NCI-H2171 (cell line): ENCODE results near the gene FGFR2.

Experiments used
- DNase-seq: peaks from one replicate; lab custom pipeline; 2025; lab: John Stamatoyannopoulos, UW

The FGFR2 gene

DNA sequence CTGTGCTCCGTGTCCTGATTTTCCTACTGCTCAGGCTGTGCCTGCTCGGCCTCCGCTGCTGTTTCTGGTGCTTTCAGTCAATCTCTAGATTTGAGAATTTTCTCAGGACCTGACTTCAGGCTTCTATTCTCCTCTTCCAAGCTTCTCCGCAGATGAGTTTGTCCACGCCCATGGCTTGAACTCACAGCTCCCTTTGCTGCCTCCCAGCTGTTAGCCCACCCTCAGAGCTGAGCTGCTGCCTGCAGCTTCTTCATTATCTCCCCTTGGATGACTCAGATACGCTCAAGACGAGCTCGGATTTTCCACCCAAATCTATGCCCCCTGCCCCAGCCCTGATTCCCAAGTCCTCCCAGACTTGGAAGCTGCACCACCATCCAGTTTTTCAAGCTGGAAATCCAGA, 104.7 kb downstream of the FGFR2 start:
- no peak for DNase-seq

DNA sequence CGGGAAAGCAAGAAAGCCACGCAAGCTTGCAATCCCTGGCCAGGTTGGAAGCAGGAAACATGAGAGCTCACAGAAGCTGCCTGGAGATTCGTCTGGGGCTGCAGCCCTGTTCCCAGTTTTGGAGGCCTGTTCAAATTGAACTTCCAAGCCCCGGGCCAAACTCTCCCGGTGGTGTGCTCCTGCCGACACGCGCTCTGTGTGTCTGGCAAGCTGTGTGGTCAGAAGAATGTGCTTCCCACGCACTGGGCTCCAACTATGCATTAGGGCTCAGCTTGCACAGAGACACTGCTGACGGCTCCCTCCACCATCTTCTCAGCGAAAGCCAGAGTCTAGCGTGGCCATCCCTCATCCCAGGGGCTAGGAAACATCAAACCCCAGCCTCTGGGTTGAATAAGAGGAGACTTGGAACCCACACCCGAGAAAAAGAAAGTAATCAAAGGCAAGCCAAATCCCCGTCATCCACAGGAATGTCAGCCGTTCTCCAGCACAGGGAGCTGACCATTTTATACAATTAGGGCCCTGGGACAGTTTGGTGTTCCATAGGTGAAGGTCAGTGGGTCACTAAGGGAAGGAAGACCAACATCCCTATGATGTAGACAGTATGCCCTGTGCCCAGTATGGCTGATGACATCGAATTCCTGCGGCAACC, 107.2 kb downstream of the FGFR2 start:
- no peak for DNase-seq

DNA sequence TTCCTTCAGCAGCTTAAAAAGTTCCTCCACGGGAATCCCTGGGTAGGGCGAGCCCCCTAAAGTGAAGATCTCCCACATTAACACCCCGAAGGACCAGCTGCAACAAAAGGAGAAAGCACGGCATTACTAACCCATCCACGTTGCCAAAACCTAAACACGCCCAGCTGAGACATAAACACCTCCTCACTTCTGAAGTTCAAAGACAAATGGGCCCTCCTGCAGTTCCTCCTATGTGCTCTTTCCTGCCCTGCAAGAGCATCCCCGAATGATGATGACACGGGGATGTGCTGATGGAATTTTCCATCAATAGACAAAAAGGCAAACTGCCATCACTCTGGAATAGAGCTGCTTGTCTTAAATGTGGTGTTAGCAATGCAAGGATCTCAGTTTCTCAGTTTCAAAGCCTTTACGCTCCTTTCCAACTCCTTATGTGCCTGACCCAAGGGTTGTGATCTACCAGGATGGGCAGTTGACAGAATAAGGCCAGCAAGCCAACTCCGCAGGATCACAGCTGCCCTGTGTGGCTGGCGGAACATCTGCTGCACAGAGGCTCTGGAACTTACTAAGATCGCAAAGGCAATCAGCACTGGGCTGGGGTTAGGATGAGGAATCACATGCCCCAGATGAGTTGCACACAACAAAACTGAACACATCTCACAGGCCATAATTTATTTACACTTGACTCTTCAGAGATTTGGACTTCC, 112.7 kb downstream of the FGFR2 start:
- DNase-seq = no peak

DNA sequence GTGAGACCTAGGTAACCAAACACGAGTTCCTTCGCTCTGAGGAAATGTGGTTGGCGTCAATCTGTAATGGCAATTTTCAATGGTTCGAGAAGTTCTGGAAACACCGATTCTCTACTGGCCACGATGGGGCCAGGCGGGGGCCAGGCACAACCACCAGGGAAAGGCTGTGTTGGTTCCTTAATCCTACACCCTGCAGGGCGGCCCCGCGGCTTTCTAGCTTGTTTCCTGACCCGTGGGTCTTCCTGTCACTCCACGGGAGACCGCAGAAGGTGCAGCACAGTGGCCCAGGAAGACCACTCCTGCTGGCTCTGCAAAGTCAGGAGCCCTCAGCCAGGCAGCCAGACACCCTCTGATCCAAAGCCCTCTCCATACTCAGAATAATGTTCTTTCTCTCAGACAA, 113.4 kb downstream of the FGFR2 start:
- no peak for DNase-seq

GRCh38 chr10:121484401-121484800, 113.8 kb downstream of the FGFR2 start:
- DNase-seq = no peak

DNA sequence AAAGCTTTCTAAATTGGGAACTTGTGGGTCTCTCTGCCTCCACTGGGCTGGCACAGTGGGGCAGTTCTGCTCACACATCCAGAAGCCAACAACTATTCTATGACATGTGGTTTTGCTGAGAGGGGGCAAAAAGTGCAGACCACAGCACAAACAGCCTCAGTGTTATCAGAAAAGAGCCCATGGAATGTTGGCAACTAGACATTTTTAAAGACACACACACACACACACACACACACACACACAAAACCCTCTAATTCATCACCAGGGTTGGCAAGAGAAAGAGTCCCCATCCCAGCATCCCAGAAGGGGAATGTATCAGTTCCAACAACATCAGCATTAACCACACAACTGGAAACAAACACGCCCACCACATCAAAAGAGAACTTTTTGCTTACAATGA, 117.1 kb downstream of the FGFR2 start:
- DNase-seq = no peak

DNA sequence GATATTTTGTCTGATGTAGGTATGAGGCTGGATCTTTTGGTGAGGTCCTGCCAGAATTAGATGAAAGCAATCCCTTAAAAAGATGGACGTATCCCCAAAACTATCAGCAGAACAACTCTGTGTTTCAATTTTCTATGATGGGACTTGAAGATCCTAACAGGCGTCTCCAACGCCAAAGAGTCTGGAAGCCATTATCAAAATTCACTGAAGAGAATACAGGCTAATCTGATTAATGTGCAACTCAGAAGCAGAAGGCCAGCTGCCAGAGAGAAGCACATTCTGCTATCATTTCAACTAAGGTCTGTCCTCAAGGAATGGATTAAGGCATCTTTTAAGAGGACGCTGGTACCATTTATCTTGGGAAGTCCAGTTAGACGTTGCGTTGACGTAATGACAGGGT, 119.7 kb downstream of the FGFR2 start:
- no peak for DNase-seq

DNA sequence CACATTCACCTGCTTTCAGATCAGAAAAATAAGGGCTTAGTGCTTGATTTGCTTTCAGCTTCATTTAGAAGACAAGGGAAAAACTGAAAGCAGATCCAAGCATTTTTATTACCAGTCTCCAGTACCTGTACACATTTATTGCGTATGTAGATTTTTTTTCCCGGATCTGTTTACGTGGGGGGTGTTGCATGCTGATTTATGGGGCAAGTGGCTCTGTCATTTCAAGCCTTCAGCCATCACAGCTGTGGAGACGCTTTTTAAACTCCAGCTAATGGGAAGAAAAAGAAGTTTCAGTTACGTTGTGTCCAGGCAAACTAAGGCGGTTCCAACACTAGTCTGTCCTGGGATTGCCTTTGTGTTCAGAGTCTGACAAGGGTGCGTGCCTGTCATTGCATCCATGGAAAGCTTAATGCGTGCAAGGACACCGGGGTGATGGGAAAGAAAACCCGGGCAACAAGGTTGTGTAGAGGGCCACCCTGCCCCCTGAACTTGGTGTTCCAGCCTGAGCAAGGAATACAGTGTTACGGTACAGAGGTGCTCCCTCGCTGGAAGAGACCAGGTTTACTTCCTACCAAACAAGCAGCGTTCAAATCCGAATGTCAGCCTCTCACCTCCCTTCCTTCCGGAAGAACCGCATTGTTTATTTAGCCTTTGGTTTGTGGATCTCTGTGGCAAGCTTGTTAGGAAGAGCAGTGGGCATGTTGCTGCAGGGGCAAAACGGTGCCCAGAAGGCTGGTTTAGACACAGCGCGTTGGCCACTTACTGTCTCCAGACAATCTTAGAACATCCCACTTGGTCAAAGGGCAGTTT, 128.2 kb downstream of the FGFR2 start:
- no peak for DNase-seq

- no peak for DNase-seq
Observed at GRCh38 chr10:121468726-121469125, 129.5 kb downstream of the FGFR2 start.

- DNase-seq = no peak
Observed at GRCh38 chr10:121466424-121466823, 131.8 kb downstream of the FGFR2 start.

DNA sequence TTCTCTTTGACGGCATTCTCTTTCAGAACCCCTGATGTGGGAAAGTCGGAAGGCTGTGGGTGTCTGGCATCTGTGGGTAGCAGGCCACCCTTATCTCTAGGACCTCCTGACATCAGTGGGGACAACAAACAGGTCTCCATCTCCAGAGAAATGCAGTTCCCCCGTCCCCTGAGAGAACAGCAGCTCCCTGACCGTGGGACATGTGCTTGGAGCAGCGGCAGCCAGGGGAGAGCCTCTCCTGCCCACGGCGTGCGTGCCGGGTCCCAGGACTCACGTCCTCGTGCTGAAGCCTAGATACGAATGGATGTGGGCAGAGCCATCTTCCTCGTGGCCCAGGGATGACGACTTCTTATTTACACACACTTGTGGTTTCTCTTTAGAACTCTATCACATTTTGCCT, 133.0 kb downstream of the FGFR2 start:
- no peak for DNase-seq

DNA sequence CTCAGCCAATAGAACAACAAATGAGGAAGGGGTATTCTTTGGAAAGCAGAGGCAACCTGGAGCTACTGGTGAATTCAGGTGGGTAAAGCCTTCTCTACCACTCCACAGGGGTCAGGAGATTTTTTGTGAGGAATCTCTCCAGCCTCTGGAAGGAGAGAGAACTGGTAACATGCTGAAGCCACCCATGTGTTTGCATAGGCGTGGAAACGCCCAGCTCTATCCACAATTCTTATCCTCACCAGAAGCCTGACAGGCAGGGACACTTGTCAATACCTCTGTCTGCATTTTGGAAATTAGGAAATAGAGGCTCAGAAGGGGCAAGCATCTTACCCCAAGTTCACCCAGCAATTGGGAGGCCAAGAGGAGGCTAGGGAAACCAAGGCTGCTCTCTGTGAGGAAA, 133.7 kb downstream of the FGFR2 start:
- DNase-seq = no peak

GRCh38 chr10:121462955-121463354, 135.3 kb downstream of the FGFR2 start:
- no peak for DNase-seq

GRCh38 chr10:121462281-121462680, 136.0 kb downstream of the FGFR2 start:
- DNase-seq = no peak

- DNase-seq = no peak
Observed at GRCh38 chr10:121461307-121461706, 136.9 kb downstream of the FGFR2 start.

GRCh38 chr10:121460733-121461132, 137.5 kb downstream of the FGFR2 start:
- no peak for DNase-seq

DNA sequence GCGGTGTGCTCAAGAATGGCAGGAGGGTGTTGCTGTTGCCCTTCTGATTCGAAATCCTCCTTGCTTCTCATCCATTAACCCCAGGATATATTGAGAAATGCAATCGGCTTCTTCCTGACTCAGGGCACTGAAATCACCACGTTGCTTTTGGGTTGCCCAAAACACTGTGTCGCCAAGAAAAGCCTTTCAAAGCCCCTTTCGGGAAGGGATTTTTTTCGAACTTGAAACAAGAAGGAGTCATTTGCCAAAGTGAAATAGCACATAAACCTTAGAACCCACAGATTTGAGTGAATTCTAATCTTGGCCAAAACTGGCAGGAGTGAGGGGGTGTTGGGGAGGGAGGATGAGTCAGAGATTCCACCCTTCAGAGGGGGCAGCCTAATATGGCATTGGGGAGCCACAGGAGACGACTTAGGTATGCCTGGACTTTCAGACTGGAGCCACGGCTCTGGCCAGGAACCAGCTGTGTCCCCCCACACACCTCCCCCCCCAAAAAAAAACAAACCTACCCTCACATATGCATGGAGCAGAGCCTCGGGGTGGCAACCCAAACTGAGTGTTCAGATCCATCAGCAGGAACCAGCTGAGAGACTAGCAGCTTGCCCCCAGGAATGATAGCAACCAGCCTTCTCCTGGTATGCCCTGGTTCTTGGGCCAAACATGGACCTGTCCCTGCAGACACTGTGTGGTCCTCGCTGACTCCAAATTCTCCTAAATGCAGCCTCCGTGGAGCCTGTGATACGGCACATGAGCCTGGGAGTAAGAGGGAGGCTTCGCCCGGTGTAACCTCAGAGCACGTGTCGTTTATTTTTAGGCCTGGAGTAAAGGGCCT, 138.4 kb downstream of the FGFR2 start:
- DNase-seq = no peak

- no peak for DNase-seq
Observed at GRCh38 chr10:121459279-121459621, 139.0 kb downstream of the FGFR2 start.

GRCh38 chr10:121457729-121458128, 140.5 kb downstream of the FGFR2 start:
- peak; percentile 10 for DNase-seq

- no peak for DNase-seq
Observed at GRCh38 chr10:121455377-121455776, 142.9 kb downstream of the FGFR2 start.

DNA sequence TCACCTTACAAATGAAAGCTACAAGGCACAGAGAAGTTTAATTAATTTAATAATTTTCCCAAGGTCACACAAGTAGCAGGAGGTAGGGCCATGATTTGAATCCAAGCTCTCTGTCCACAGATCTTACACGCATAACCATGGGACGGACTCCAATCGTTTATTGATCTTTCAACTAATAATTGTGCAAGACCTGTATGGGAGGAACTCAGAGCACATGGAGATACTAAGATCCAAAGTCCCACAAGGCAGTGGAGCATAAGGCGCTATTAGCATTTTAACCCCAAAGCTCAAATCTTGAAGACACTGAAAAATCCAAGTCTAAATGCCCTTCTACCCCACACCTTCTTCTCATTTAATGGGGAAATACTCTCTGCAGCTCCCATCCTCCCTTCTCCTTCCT, 143.5 kb downstream of the FGFR2 start:
- DNase-seq = no peak

GRCh38 chr10:121453160-121453559, 145.1 kb downstream of the FGFR2 start:
- no peak for DNase-seq
